Panc1 (cell line): ENCODE data around the gene TPT1. TPM values are rescaled to one million over a fixed set of nuclear protein-coding genes. Genes with fewer than 3 reads are reported as not detected.
"Not testable (repeated sequence)": the region's sequence is repeated elsewhere in the genome, so short reads cannot be mapped to it uniquely, and the experiment has no call there.

Experiments used
- ATAC-seq: fragments of 200-7000 bp; cut with Tn5 transposase; 2 replicates; pipeline ENCODE4 v1.9.1; 2020; ENCODE audit warnings: mild to moderate bottlenecking, moderate library complexity
- Bru-seq: library from RNA; stranded (reverse); fragments of 400-500 nt; gene quantifications from one replicate; lab custom pipeline; 2021; lab: Mats Ljungman, UMichigan
- BruChase-seq, 2 experiments: library from RNA; stranded (reverse); fragments of 400-500 nt; gene quantifications; one replicate each; lab custom pipeline; 2021; lab: Mats Ljungman, UMichigan
- BruUV-seq: library from RNA; stranded (reverse); fragments of 400-500 nt; replicated peaks from 2 replicates; lab custom pipeline; 2021; lab: Mats Ljungman, UMichigan
- CTCF ChIA-PET: fragments of 300-600 bp; sonication (Branson Sonifier 250); formaldehyde crosslinking; loops from one replicate; lab custom pipeline; 2022; ENCODE audit warnings: antibody characterized with exemption; lab: Charles Lee
- POLR2A ChIA-PET: fragments of 300-600 bp; sonication (Branson Sonifier 250); formaldehyde crosslinking; loops from one replicate; lab custom pipeline; 2022; ENCODE audit warnings: antibody characterized with exemption; lab: Charles Lee
- DNase-seq: peaks from one replicate; pipeline ENCODE4 v3.0.0-alpha.2; 2010; ENCODE audit warnings: low read depth, low spot score
- H3K27ac ChIP-seq: 2 replicates; pipeline ENCODE4 v1.5.1; 2011; ENCODE audit warnings: mild to moderate bottlenecking, low read length, inconsistent platforms
- H3K27me3 ChIP-seq: fragments of 200-500 bp; sonication (Bioruptor generic); 2 replicates; pipeline ENCODE4 v1.6.0; 2014; ENCODE audit warnings: low read length, inconsistent platforms; ENCODE audit not compliant: control insufficient read depth, insufficient read depth
- H3K36me3 ChIP-seq: fragments of 200-500 bp; sonication (Bioruptor generic); 2 replicates; pipeline ENCODE4 v1.5.1; 2014; ENCODE audit warnings: inconsistent platforms, mild to moderate bottlenecking, low read length, moderate library complexity; ENCODE audit not compliant: control insufficient read depth, insufficient read depth
- H3K4me1 ChIP-seq: 2 replicates; pipeline ENCODE4 v1.5.1; 2011; ENCODE audit warnings: inconsistent platforms, mild to moderate bottlenecking, low read length, moderate library complexity; ENCODE audit not compliant: control insufficient read depth, insufficient read depth
- H3K4me3 ChIP-seq, 2 experiments: 2 replicates each; pipeline ENCODE4 v1.5.1; 2011 to 2012; ENCODE audit warnings: low read depth in 2 of 2, low read length in 2 of 2, mild to moderate bottlenecking in 2 of 2, inconsistent platforms in 1 of 2, moderate library complexity in 1 of 2
- H3K9me3 ChIP-seq: fragments of 200-500 bp; sonication (Bioruptor generic); 2 replicates; pipeline ENCODE4 v1.5.1; 2014; ENCODE audit warnings: low read depth, mild to moderate bottlenecking, inconsistent platforms, low read length, moderate library complexity; ENCODE audit not compliant: control insufficient read depth, insufficient read depth
- POLR2AphosphoS5 ChIP-seq: IDR thresholded peaks from 2 replicates; pipeline ENCODE4 v1.6.1; 2012; ENCODE audit warnings: mild to moderate bottlenecking, low read depth, low read length, moderate library complexity
- SIN3A ChIP-seq: IDR thresholded peaks from 2 replicates; pipeline ENCODE4 v1.6.1; 2012; ENCODE audit warnings: low read depth, mild to moderate bottlenecking, low read length, moderate library complexity, borderline replicate concordance; ENCODE audit not compliant: insufficient read depth
- TCF7L2 ChIP-seq: IDR thresholded peaks from 2 replicates; pipeline ENCODE4 v1.6.1; 2011; ENCODE audit warnings: mild to moderate bottlenecking, low read depth, low read length, inconsistent platforms
- in situ Hi-C: cut with HindIII; loops from 2 replicates; pipeline ENCODE4 v1.10.0; 2016; ENCODE audit warnings: low sequenced_read_pairs, low pct_unique_long_range_greater_than_20kb
- intact Hi-C: fragments of 100-400 bp; cut with micrococcal nuclease; formaldehyde crosslinking; loops from one replicate; pipeline ENCODE4 v1.10.0; 2022; ENCODE audit not compliant: unreplicated experiment
- long read RNA-seq: library from polyadenylated mRNA; unstranded; transcript quantifications from one replicate; pipeline ENCODE4 v2.0.0, GENCODE V29; 2021; ENCODE audit not compliant: unreplicated experiment
- polyA plus RNA-seq: library from polyadenylated mRNA; unstranded; fragments of >200 nt; gene quantifications from one replicate; pipeline ENCODE4 v1.2.1, GENCODE V29; 2012; ENCODE audit warnings: missing spikeins; ENCODE audit not compliant: insufficient read length
- total RNA-seq: library from RNA; stranded (reverse); gene quantifications from one replicate; pipeline ENCODE4 v1.2.1, GENCODE V29; 2021; ENCODE audit not compliant: unreplicated experiment
- TF ChIP-seq, protein P1 (sequence below), 2 experiments: IDR thresholded peaks; 2 replicates each; pipeline ENCODE4 v1.6.1; 2011 to 2012; ENCODE audit warnings: low read depth in 2 of 2, control low read depth in 1 of 2, low read length in 1 of 2, mild to moderate bottlenecking in 1 of 2, moderate library complexity in 1 of 2; ENCODE audit not compliant: insufficient read depth in 1 of 2
- TF ChIP-seq, protein P2 (sequence below): fragments of 450-650 bp; IDR thresholded peaks from 2 replicates; pipeline ENCODE4 v1.5.1; 2017; ENCODE audit warnings: mild to moderate bottlenecking

The TPT1 gene
- 939 TPM for total RNA-seq
- 1,185 TPM for polyA plus RNA-seq
- percentile 99 among the genes with signal in this experiment for Bru-seq, nascent RNA
- percentile 97 among the genes with signal in this experiment for BruChase-seq, experiment 1, labeled RNA remaining after a 2-hour chase
- BruChase-seq, experiment 2, labeled RNA remaining after a 6-hour chase: percentile 99 among the genes with signal in this experiment
- long read RNA-seq, full-length matches to known transcripts: 211 of 272 reads
- long read RNA-seq, partial matches to known transcripts: 14 of 272 reads
- long read RNA-seq, other reads (novel, unspliced or antisense): 47 of 272 reads

DNA sequence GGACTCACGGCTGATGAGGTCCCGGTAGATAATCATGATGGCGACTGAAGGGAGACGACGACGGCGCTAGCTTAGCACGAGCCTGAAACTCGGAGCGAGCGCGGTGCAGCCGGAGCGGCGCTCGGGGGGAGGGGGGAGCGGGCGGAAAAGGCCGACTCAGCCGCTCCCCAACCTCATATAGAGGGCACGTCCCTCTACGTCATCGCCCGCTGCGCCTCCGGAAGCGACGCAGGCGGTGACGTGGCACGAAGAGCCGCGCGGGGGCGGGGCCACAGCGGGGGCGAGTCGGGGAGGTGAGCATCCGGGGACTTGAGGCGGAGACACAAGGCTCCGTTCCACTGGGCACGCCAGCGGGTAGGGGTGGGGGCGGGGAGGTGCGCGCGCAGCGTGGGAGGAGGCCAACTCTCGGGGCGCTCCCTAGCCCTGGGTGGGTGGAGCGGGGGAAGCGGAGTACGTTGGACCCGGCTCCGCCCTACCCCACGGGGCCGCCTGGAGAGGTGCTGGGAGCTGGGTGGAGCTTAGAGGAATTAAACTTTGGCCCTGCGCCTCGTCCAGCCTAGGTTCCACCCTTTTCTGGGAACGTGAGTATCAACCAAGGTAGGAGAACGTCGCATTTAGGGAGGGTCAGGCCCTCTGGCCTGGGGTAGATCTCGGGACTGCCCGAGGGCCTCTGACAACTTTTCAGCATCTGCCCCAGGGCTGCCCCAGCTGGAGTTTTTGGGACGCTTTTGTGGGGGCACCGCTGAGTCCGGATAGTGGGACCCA lies at the start of gene TPT1:
Gene TPT1 (minus strand): TSS at position 150 of the 765 bp plus-strand sequence. CDS start 114 bp downstream, at position 36.
- POLR2A ChIA-PET: interaction anchor here (0.6 kb wide), 2 partner anchors 288 to 354 kb away, joined by 3 to 7 read pairs; no protein-coding TSS in a partner anchor
- peak; percentile 96 for ATAC-seq
- H3K36me3 ChIP-seq: peaks cover 41% of the 10 kb centered on the region

DNA sequence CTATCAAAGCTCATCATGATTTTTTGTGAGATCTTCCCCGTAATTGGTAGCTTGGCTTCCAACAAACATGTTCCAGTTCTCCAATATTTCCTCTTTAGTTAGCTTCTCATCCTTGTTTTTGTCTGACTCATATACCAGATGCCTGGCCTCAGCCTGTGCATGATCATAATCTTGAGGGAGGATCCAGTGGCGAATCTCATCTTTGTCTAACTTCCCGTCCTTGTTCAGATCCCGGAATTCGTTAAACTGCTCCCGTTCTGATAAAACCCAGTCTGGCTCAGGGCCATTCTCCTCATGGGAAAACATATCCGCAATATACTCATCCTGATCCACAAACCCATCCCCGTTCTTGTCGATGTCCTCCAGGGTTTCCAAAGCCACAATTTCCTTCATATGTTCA lies 49.4 kb upstream of the TPT1 start:
- POLR2A ChIA-PET, DNase-seq, H3K4me1 ChIP-seq, intact Hi-C loops, H3K36me3 ChIP-seq, H3K4me3 ChIP-seq, ATAC-seq, H3K27ac ChIP-seq, CTCF ChIA-PET, H3K9me3 ChIP-seq, BruUV-seq, H3K27me3 ChIP-seq, in situ Hi-C loops: not testable (repeated sequence)

More for the DNA sequence above, at the start of gene TPT1:
- Histone ChIP-seq H3K4me3 (peak within 1 kb of the TSS; percentile 89 to 93), H3K4me1 (peaks cover 18% of the 10 kb centered on the region), H3K27ac (peak within 1 kb of the TSS; percentile 92), H3K27me3 (no peaks in the 10 kb centered on the region), H3K9me3 (no peaks in the 10 kb centered on the region)
- intact Hi-C loops (no loop called here), in situ Hi-C loops (no loop called here)
- peak; percentile 79 for DNase-seq
- TF ChIP-seq POLR2AphosphoS5 (peak; percentile 85), SIN3A (peak; percentile 31; the same call in 1 of the 2 replicates), TCF7L2 (no peak)
- no TSS peak for BruUV-seq
- CTCF ChIA-PET: interaction anchor here (0.6 kb wide), 1 partner anchor 295 kb away, joined by 11 read pairs; no protein-coding TSS in a partner anchor

DNA sequence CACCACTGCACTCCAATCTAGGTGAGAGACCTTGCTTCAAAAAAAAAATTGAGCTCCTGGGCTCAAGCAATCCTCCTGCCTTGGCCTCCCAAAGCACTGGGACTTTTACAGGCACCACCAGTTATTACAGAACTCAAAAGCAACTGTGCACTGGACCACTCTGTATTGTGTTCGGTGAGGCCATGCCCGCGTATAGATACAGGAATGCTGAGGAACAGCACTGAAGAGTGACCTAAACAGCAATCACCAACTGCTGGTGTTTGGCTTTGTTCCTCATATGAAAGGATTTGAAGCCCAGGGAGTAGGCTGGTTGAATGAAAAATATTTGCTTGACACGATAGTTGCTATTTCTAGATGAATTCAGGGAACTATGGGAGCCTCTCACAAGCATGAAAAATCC lies 47.7 kb upstream of the TPT1 start:
- CTCF ChIA-PET: no interaction called here
- no TSS peak for BruUV-seq
- no peak for ATAC-seq

More for the DNA sequence above, 47.7 kb upstream of the TPT1 start:
- Histone ChIP-seq H3K9me3 (no peaks in the 10 kb centered on the region), H3K4me3 (no peak overlapping the region), H3K27ac (no peak overlapping the region), H3K36me3 (no peaks in the 10 kb centered on the region; the same call in 1 of the 2 replicates), H3K4me1 (no peaks in the 10 kb centered on the region), H3K27me3 (no peaks in the 10 kb centered on the region)
- intact Hi-C loops (no loop called here), in situ Hi-C loops (no loop called here)
- POLR2A ChIA-PET: no interaction called here
- no peak for TF ChIP-seq TCF7L2
- TF ChIP-seq, protein P1, sequence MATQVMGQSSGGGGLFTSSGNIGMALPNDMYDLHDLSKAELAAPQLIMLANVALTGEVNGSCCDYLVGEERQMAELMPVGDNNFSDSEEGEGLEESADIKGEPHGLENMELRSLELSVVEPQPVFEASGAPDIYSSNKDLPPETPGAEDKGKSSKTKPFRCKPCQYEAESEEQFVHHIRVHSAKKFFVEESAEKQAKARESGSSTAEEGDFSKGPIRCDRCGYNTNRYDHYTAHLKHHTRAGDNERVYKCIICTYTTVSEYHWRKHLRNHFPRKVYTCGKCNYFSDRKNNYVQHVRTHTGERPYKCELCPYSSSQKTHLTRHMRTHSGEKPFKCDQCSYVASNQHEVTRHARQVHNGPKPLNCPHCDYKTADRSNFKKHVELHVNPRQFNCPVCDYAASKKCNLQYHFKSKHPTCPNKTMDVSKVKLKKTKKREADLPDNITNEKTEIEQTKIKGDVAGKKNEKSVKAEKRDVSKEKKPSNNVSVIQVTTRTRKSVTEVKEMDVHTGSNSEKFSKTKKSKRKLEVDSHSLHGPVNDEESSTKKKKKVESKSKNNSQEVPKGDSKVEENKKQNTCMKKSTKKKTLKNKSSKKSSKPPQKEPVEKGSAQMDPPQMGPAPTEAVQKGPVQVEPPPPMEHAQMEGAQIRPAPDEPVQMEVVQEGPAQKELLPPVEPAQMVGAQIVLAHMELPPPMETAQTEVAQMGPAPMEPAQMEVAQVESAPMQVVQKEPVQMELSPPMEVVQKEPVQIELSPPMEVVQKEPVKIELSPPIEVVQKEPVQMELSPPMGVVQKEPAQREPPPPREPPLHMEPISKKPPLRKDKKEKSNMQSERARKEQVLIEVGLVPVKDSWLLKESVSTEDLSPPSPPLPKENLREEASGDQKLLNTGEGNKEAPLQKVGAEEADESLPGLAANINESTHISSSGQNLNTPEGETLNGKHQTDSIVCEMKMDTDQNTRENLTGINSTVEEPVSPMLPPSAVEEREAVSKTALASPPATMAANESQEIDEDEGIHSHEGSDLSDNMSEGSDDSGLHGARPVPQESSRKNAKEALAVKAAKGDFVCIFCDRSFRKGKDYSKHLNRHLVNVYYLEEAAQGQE (IDR thresholded peaks at IDR 0.05; ENCODE audit: insufficient read depth in 1 of 2, low read depth in 2 of 2, low read length in 1 of 2): no peak
- no peak for TF ChIP-seq POLR2AphosphoS5
- TF ChIP-seq SIN3A: no peak
- TF ChIP-seq, protein P2, sequence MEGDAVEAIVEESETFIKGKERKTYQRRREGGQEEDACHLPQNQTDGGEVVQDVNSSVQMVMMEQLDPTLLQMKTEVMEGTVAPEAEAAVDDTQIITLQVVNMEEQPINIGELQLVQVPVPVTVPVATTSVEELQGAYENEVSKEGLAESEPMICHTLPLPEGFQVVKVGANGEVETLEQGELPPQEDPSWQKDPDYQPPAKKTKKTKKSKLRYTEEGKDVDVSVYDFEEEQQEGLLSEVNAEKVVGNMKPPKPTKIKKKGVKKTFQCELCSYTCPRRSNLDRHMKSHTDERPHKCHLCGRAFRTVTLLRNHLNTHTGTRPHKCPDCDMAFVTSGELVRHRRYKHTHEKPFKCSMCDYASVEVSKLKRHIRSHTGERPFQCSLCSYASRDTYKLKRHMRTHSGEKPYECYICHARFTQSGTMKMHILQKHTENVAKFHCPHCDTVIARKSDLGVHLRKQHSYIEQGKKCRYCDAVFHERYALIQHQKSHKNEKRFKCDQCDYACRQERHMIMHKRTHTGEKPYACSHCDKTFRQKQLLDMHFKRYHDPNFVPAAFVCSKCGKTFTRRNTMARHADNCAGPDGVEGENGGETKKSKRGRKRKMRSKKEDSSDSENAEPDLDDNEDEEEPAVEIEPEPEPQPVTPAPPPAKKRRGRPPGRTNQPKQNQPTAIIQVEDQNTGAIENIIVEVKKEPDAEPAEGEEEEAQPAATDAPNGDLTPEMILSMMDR: no peak
- no peak for DNase-seq
